Measurements from ENCODE around the gene TLR3.

The TLR3 gene

DNA sequence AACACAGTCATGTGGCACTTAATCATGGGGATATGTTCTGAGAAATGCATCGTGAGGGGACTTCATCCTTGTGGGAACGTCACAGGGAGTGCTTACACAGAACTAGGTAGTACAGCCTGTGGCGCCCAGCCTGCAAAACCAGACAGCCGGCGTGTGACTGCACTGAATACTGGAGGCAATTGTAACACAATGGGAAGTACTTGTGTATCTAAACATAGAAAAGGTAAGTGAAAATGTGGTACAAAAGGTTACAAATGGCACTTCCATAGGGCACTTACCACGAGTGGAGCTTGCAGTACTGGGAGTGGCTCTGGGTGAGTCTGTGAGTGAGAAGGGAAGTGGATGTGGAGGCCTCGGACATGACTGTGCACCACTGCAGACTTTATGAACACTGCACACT, 5.2 kb downstream of the TLR3 start:
- no peak for TF ChIP-seq ZNF274 (IDR thresholded peaks at IDR 0.05; ENCODE audit: low read depth, low read length)
- H3K4me3 ChIP-seq (ENCODE audit: low read length): no peak overlapping the region

GRCh38 chr4:186078981-186079638, 10.2 kb downstream of the TLR3 start:
- no peak overlapping the region for H3K4me3 ChIP-seq (ENCODE audit: low read length)
- no peak for TF ChIP-seq ZNF274 (IDR thresholded peaks at IDR 0.05; ENCODE audit: low read depth, low read length)

- no peak for TF ChIP-seq ZNF274 (IDR thresholded peaks at IDR 0.05; ENCODE audit: low read depth, low read length)
- H3K4me3 ChIP-seq (ENCODE audit: low read length): no peak overlapping the region
Measured at GRCh38 chr4:186079694-186080093, 10.7 kb downstream of the TLR3 start.

GRCh38 chr4:186081202-186081807, 12.3 kb downstream of the TLR3 start:
- H3K4me3 ChIP-seq (ENCODE audit: low read length): no peak overlapping the region
- no peak for TF ChIP-seq ZNF274 (IDR thresholded peaks at IDR 0.05; ENCODE audit: low read depth, low read length)

DNA sequence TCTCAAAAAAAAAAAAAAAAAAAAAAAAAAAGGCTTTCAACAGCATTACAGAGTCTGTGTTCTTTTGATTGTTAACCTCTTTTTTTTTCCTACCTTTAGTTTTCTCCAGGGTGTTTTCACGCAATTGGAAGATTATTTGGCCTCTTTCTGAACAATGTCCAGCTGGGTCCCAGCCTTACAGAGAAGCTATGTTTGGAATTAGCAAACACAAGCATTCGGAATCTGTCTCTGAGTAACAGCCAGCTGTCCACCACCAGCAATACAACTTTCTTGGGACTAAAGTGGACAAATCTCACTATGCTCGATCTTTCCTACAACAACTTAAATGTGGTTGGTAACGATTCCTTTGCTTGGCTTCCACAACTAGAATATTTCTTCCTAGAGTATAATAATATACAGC, 13.3 kb downstream of the TLR3 start:
- H3K4me3 ChIP-seq (ENCODE audit: low read length): no peak overlapping the region
- no peak for TF ChIP-seq ZNF274 (IDR thresholded peaks at IDR 0.05; ENCODE audit: low read depth, low read length)

DNA sequence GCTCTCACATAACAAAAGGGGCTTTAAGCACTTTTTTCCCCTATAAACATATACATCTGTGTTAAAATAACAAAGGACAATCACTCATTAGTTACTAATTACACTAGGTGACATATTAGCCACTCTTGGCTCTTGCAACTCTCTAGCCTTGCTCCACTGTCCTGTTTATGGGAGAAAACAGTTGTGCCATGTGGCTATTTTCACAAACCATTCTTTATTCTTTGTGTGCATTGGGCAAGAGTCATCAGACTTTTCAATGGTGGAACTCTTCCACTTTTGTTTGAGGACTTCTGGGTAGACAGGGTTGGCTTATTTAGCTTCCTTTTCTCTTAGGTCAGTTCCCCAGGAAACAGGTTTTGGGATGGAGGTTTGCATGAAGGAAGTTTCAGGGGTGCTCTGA, 19.6 kb downstream of the TLR3 start:
- TF ChIP-seq ZNF274 (IDR thresholded peaks at IDR 0.05; ENCODE audit: low read depth, low read length): no peak
- H3K4me3 ChIP-seq (ENCODE audit: low read length): no peak overlapping the region

DNA sequence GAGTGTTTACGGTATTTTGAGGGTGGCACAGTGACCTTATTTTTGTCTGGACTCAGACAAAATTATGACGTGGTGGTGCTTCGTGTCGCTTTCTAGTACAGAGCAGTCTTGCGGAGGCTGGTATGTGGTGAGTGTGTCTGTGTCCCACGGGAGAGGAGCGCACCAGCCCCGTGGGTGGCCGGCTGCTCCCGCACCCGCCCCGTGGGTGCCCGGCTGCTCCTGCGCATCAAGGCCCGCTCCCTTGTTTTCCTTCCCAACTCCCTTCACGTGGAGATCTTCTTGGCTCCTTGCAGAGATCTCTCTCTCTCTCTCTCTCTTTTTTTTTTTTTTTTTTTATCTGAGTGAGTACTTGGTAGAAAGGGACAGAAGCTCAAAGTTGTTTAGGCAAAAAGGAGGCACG, 23.3 kb downstream of the TLR3 start:
- no peak for TF ChIP-seq ZNF274 (IDR thresholded peaks at IDR 0.05; ENCODE audit: low read depth, low read length)
- no peak overlapping the region for H3K4me3 ChIP-seq (ENCODE audit: low read length)

DNA sequence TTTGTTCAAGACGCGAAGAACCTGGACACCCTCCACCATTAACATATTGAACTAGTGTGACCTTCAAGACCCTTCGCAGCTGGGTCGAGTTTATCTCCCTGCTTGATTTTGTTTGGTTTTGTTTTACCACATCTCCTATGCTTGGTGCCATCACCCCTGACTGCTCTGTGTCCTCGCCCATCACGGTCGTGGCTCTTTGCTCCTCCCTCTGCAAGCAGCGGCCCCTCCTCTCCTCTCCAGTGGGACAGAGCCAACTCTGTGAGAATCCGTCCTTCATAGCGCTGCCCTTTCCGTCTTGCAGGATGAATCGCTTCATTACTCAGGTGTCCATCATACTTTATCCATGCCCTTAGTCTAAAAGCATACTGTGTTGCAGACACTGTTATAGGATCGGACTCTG, 26.4 kb downstream of the TLR3 start:
- TF ChIP-seq ZNF274 (IDR thresholded peaks at IDR 0.05; ENCODE audit: low read depth, low read length): no peak
- no peak overlapping the region for H3K4me3 ChIP-seq (ENCODE audit: low read length)

DNA sequence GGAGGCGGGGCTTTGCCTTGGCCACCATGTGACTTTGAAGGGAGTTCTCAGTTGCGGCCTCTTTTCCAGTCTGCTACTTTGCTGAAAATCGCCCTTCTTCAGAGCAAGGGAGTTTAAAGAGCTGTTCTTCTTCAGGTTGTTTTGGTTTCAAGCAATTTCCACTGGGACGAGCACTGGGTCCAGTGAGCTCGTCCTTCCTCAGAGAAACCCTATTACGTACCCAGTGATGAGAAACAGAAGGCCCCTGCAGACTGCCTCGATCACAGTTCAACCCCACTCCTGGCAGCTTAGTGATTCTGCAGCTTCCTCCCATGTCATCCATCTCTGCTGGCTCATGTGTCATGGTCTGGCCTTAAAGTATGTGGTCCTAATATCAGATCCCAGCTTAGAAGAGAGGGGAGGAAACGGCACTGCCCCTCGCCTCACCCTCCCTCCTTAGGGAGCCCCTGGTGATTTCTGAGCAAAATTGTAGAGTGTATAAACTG, 27.8 kb downstream of the TLR3 start:
- no peak for TF ChIP-seq ZNF274 (IDR thresholded peaks at IDR 0.05; ENCODE audit: low read depth, low read length)
- no peak overlapping the region for H3K4me3 ChIP-seq (ENCODE audit: low read length)

DNA sequence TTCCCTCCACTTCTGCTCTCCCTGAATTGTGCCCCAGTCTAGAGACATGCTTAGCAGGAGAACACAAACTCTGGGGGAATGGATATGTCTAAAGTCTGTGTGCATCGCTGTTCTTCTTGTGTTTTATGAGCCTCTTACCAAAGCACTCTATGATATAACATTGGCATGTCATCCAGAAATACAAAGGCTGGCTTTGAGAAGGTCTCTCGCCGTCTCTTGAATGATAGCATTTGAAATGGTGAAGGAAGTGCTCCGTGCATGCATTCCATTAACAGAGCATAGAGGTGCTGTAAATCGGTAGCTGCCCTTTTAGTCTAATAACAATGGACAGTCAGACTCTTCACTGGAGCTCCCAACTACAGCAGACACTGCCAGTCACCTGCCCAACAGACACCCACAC, 28.4 kb downstream of the TLR3 start:
- no peak overlapping the region for H3K4me3 ChIP-seq (ENCODE audit: low read length)
- no peak for TF ChIP-seq ZNF274 (IDR thresholded peaks at IDR 0.05; ENCODE audit: low read depth, low read length)

DNA sequence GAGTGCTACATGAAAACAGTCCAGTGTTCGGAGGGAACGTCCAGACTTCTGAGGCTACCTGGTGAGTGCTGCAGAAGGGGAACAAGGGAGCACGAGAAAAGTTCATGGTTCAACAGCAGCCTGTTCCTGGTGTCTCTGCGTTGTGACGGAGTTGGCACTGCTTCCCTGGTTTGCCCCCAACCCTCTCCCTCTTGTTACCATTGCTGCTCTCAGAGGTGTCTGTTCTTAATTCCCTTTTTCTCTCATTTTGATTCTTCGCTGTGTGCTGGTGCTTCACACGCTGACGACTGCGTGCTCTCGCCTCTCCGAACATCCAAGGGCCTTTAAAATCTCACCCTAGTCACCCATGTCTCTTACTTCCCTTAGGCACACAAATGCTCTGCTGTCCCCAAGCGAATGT, 34.0 kb downstream of the TLR3 start:
- TF ChIP-seq ZNF274 (IDR thresholded peaks at IDR 0.05; ENCODE audit: low read depth, low read length): no peak
- no peak overlapping the region for H3K4me3 ChIP-seq (ENCODE audit: low read length)

DNA sequence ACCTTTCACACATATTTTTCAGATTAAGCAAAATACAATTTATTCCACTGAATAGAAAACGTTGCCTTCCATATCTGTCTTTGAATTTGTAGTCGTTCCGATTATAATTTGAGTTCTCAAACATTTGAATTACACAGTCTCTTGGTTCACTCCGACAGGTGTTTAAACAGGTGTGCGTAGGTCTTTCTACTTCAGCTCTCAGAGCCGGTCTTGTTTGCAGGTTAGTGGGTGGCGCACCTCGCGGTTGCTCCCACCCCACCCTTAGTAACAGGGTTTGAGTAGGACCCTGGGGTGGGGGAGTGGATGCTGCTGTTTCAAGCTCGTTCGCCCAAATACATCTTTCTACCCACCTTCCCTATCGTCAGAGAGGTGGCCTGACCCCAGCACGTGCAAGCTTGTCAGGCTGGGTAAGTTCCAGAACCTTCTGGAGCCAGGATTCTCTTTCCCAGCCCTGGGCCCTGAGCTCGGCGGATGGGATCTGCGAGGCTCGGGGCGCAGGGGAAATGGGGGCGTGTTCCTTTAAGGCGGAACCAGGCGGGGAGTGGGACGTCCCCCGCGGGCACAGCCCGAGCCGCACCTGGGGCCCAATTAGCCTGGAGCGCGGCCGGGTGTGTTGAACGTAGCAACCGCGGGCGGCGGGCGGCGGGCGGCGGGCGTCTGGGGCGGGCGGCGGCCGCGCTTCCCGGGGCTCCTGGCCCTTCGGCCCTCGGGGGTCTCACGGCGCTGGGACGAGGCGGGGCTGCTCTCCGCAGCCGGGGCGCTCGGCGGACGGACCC, 35.3 kb downstream of the TLR3 start, which contains the start of gene FAM149A:
Gene FAM149A, plus strand, starts transcription at position 591 of the 776 bp plus-strand sequence.
- no peak for TF ChIP-seq ZNF274 (IDR thresholded peaks at IDR 0.05; ENCODE audit: low read depth, low read length)
- H3K4me3 ChIP-seq (ENCODE audit: low read length): peak within 1 kb of the TSS; percentile 10; the same call in 1 of the 2 replicates

GRCh38 chr4:186104890-186105646, 36.1 kb downstream of the TLR3 start:
- peak overlapping the region; percentile 10; the same call in 1 of the 2 replicates for H3K4me3 ChIP-seq (ENCODE audit: low read length)
- no peak for TF ChIP-seq ZNF274 (IDR thresholded peaks at IDR 0.05; ENCODE audit: low read depth, low read length)
